Measurements from ENCODE around the gene PPP1R16B.
"Not testable (repeated sequence)": the region's sequence is repeated elsewhere in the genome, so short reads cannot be mapped to it uniquely, and the experiment has no call there.

Gene PPP1R16B

DNA sequence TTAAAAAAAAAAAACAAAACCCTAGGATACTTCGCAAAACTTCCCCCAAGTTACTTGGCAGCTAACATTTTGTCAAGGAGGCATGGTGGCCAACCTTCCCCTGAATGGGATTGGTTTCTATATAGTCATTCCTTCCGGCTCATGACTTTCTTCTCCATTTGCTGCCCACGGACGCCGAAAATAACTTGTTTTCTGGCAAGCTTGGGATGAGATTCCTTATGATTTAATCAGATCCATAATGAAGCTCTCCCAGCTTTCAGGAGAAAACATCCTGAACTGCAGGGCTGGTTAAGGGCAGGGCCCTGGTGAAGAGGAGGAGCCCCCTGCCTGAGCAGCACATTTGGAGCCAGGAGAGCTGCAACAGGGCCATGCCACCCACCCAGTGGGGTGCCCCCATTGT lies 49.9 kb downstream of the PPP1R16B start:
- DNase-seq = no peak

DNA sequence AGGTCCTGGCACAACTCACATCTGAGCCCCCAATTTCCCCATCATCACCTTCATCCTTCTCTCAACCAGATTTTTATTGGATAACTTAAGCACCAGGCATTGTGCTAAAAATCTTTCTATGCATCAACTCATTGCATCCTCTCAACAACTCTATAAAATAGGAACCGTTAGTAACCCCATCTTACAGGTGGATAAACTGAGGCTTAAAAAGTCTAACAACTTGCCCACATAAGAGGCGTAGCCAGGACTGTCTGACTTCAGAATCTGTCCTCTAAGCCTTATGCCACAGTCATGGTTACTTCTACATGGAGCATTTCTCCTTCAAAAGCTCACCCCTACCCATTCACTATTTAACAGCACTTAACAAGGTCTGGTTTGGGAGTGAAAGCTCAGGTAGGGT lies 51.1 kb downstream of the PPP1R16B start:
- no peak for DNase-seq

DNA sequence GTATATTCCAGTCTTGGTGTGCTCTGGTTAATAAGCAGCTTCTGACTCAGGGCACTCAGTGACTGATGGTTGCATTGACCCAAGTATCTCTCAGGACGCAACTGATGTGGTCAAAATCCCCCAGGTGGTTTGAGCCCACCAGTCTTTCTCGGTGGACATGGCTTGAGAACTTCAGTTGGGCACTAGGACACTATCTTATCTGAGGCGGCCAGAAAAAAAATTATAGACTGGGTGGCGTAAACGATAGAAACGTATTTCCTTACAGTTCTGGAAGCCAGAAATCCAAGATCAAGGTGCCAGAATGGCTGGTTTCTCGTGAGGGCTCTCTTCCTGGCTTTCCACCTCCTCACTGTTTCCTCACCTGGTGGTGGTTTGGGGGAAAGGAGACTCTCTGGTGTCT lies 52.2 kb downstream of the PPP1R16B start:
- DNase-seq = no peak

GRCh38 chr20:38859070-38859690 lies 53.7 kb downstream of the PPP1R16B start:
- no peak for DNase-seq

GRCh38 chr20:38859857-38860256 lies 54.4 kb downstream of the PPP1R16B start:
- not testable (repeated sequence) for DNase-seq

- DNase-seq = no peak
Observed at GRCh38 chr20:38861071-38861401, 55.5 kb downstream of the PPP1R16B start.

GRCh38 chr20:38862226-38862625 lies 56.7 kb downstream of the PPP1R16B start:
- no peak for DNase-seq

DNA sequence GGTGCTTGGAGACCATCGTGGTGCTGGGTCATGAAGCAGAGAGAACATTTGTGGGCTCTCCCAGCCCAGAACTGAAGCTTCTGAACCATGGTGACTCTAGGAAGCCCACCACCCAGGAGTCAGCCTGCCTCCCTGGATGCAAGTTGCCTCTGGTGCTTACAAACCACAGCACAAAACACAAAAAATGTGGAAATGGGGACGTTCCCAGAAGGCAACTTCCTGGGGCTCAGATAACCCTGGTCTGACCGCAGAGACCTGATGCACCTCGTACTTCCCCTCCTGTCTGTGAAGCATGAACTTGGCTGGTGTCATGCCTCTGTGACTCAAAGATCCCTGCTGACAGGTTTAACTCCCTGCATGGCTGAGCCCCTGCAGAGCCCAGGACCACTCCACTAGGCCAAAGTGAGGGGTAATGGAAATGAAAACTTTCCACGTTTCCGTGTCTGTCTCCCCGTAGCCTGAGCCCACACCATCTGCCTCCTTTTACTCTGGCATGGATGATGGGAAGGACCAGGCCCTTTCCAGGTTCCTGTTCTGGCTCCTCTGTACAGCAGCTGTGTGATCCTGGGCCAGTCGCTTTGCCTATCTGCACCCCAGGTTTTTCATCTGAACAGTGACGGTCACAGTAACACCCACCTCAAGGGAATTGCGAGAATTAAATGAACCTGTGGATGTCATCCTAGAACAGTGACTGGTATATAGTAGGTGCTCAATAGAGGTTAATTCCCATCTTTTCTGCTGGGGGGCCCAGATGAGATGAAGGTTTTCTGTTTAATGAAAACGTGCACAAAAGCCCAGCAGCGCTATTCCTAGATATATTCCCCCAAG lies 57.7 kb downstream of the PPP1R16B start:
- DNase-seq = no peak

- DNase-seq = no peak
Observed at GRCh38 chr20:38864662-38865061, 59.2 kb downstream of the PPP1R16B start.

DNA sequence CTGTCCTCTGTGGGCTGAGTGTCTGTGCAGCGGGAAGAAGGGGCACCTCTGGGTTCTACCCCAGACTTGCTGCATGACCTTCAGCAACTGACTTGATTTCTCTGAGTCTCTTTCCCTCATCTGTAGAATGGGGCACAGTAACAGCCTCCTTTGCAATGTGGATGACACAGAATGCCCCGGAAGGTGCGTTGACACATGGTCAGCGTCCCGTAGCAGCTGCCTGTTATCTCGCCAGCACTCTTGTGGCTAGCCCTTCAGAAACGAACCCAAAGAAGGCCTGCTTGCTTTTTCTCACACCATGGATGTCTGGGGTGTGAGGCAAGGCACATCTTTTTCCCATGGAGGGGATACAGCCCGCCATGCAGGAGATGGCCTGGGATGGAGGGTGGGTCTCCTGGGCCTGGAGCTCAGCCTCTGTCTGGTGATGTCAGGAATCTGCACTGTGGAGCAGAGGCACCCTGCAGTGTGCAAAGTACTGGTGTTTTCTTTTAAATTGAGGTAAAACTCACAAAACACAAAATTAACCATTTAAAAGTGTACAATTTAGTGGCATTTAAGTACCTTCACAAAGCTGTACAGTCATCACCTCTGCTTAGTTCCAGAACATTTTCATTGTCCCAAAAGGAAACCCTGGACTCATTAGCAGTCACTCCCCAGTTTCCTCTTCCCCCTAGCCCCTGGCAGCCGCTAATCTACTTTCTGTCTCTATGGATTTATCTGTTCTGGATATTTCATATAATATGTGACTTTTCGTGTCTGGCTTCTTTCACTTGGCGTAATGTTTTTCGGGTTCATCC lies 61.0 kb downstream of the PPP1R16B start:
- no peak for DNase-seq

- DNase-seq = no peak
Observed at GRCh38 chr20:38867062-38867359, 61.5 kb downstream of the PPP1R16B start.

GRCh38 chr20:38870733-38871559 lies 65.4 kb downstream of the PPP1R16B start:
- DNase-seq = peak; percentile 18

GRCh38 chr20:38871560-38871953 lies 66.1 kb downstream of the PPP1R16B start:
- DNase-seq = no peak

GRCh38 chr20:38872036-38872435 lies 66.5 kb downstream of the PPP1R16B start:
- no peak for DNase-seq

DNA sequence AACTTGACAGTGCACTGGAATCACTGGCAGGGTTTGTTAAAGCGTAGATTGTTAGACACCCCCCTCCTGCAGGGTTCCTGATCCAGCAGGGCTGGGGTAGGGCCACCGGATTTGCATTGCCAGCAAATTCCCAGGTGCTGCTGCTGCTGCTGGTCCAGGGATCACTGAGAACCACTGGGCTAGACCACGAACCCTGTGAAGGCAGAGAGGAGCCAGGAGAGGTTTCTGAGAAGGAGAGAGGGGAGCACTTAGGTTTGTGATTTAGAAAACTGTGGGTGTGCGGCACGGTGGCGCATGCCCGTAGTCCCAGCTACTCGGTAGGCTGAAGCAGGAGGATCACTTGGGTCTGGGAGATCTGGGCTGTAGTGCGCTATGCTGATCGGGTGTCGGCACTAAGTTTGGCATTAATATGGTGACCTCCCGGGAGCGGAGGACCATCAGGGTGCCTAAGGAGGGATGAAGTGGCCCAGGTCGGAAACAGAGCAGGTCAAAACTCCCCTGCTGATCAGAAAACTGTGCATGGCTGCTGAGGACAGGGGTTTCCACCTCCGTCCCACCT lies 67.1 kb downstream of the PPP1R16B start:
- no peak for DNase-seq

DNA sequence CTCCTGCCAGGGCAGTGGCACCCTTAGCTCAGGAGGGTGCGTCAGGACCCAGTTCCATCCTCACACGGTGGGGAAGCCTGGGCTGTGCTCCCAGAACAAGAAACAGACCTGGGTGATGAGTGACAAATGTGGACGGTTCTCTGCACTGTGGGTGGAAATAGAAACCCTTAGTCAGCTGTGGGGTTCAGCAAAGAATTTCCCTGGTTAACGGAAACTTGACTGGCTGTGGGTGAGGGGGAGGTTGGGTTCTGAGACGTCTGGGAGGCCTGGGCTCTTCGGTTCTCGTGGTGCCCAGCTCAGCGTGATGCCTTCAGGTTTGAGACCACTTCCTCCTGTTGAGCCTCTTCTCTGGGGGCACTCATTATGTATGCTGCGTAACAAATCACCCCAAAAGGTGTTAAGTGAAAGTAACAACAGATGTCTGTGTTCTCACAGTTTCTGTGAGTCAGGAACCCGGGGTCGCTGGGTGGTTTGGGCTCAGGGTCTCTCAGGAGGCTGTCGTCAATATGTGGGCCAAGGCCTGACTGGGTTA lies 67.6 kb downstream of the PPP1R16B start:
- DNase-seq = no peak

DNA sequence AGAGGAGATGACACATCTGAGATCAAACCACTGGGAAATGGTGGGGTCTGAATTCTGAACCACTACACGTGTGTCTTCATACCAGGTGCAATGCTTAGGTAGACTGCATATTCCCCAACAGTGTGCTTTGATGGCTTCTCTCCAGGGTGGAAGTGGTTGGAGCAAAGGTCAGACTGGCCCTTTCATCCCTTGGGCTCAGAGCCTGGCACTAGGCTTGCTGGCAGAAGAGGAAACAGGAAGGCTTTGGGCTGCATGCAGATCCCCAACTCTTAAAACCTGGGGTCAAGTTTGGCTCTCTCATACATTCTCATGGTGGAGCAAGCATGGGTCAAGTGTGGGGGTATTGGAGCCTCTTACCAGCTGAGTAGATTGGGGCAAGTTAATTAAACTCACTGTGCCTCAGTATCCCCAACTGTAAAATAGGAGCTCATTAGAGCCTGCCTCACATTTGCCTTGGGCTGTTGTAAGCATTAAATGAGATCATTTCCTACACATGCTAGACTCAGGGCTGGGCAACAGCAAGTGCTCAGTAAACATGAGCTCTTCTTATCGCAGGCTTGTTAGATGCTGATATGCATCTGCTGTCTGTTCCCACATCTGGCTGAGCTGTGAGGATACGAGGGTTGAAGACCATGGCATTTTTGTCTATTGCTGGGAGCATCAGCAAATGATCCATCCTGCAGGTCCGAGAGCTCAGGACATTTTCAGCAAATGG lies 69.1 kb downstream of the PPP1R16B start:
- no peak for DNase-seq

GRCh38 chr20:38875175-38875993 lies 69.9 kb downstream of the PPP1R16B start:
- no peak for DNase-seq

DNA sequence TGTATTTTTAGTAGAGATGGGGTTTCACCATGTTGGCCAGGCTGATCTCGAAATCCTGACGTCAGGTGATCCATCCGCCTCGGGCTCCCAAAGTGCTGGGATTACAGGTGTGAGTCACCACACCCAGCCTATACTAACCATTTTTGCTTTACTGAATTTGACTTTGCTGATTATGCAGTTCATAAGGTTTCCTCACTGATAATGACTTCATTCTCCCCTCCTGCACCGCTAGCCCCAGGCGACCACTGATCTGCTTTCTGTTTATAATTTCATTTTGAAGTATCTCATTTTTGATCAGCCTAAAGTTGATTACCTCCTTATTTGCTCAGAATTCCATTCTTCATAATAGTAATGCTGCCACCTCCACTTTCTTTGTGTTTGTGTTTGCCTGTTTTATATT lies 72.0 kb downstream of the PPP1R16B start:
- no peak for DNase-seq

- DNase-seq = no peak
Observed at GRCh38 chr20:38878866-38879265, 73.4 kb downstream of the PPP1R16B start.

Data from NCI-H524 treated with DMSO at 0.1 percent for 48 hours (cell line).